ENCODE data around the gene DIS3L2.

The DIS3L2 gene

DNA sequence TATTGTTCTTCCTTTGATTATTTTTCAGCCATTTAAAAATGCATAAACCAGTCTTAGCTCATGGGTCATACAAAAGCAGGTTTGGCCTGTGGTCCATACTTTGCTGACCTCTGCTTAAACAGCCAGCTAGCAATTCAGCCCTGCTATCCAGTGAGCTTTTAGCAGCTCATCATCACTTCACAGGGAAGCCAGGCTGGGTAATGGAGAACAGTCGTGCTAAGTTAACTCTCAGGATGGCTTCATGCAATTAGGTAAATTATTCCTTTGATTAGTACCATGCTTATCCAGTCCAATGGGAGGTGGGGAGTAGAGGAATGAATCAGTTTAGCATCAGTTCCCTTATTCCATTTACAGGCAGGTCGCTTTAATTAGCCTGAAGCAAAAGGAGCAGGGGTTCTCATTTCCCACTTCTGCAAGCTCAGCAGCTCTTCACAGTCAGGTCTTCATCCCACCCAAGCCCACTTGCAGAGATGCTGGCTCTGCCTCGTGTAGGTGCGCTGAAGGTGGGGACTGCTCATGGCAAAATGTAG, 307.2 kb downstream of the DIS3L2 start:
- DNase-seq (ENCODE audit: low read depth), result no peak

- DNase-seq (ENCODE audit: low read depth), result no peak
Observed at GRCh38 chr2:232269867-232270266, 308.4 kb downstream of the DIS3L2 start.

- no peak for DNase-seq (ENCODE audit: low read depth)
Observed at GRCh38 chr2:232273903-232274643, 312.6 kb downstream of the DIS3L2 start.

- no peak for DNase-seq (ENCODE audit: low read depth)
Observed at GRCh38 chr2:232275670-232276069, 314.2 kb downstream of the DIS3L2 start.

DNA sequence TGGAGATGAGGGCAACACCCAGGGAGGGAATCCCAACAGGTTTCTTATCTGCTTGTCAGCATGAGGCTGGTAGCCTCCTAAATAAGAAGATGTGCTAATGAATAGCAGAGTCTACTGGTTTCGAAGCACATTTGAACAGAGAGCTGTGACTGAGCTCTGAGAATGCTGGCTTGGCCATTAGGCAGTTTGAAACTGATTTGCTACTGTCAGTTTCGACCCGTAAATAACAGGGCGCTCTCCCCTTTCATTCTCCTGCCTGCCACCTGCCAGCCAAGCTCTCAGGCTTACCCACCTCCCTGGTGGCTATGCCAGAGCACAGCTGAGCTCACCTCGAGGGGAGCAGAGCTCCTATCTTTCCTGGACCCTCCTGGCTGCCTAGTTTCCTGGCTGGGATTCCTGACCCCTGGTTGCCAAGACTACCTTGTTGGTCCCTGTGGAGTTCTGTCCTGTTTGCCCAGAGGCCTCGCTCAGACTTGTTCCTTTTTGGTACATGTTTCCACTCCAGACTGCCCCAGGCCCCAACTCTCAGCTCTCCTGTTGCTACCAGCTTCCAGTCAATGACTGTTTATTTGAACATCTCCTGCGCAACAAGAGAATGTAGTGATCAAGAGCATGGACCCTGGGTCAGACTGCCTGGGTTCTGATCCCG, 314.7 kb downstream of the DIS3L2 start:
- no peak for DNase-seq (ENCODE audit: low read depth)

- no peak for DNase-seq (ENCODE audit: low read depth)
Observed at GRCh38 chr2:232276733-232277313, 315.3 kb downstream of the DIS3L2 start.

DNA sequence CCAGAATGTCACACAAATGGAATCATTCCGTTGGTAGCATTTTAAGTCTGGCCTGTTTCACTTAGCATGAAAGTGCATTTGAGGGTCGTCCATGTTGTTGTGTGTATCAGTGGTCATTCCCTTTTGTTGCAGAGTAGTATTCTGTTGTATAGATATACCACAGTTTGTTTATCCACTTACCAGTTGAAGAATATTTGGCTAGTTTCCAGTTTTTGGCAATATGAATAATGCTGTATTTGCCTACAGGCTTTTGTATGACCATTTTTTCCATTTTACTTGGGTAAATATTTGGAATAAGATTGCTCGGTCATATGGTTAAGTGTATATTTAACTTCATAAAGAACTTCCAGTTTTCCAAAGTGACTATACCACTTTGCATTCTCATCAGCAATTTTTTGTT, 317.0 kb downstream of the DIS3L2 start:
- no peak for DNase-seq (ENCODE audit: low read depth)

DNA sequence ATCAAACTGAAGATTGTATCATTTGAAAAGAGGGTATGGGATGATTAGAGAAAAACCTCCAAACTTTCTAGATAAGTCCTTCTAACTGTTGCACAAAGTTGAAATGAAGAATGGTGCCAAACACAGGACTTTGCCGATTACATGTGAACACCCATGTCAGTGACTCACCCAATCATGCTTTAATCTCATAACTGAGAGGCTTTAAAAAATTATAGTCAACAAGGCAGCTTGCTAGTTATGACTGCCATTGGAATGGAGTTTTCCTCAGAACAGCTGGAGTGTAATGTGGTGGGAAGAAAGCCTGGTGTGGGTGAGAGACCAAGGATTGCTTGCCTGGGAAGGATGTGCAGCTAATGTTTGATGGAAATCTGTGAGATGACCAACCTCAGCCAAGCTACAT, 318.8 kb downstream of the DIS3L2 start:
- no peak for DNase-seq (ENCODE audit: low read depth)

- DNase-seq (ENCODE audit: low read depth), result no peak
Observed at GRCh38 chr2:232281858-232282507, 320.5 kb downstream of the DIS3L2 start.

DNA sequence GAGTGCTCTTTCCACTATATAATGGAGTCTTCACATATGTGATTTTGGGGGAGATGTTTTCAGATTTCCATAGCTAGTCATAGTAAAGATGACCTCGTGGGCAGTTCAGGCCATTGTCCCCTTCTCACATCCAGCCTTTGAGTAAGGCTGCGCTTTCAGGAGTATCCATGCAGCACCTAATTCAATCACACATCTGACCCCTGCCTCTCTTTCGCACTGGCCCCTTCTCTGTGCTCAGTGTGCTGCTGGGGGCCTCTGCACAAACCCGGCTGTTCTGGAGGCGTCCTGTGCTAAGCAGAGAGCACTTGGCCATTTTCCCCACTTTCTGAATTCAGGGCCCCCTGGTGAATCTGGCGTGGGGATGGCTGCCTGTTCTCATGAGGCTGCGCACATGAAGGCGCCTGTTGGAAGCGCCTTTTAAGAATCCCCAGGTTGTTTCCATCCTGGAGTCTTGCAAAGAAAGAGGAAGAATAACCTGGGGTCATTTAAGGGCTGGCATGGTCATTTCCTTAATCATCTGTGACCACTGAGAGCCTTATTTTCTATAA, 321.1 kb downstream of the DIS3L2 start:
- no peak for DNase-seq (ENCODE audit: low read depth)

GRCh38 chr2:232286001-232286868, 324.7 kb downstream of the DIS3L2 start:
- no peak for DNase-seq (ENCODE audit: low read depth)

GRCh38 chr2:232287316-232287715, 325.8 kb downstream of the DIS3L2 start:
- DNase-seq (ENCODE audit: low read depth), result no peak

DNA sequence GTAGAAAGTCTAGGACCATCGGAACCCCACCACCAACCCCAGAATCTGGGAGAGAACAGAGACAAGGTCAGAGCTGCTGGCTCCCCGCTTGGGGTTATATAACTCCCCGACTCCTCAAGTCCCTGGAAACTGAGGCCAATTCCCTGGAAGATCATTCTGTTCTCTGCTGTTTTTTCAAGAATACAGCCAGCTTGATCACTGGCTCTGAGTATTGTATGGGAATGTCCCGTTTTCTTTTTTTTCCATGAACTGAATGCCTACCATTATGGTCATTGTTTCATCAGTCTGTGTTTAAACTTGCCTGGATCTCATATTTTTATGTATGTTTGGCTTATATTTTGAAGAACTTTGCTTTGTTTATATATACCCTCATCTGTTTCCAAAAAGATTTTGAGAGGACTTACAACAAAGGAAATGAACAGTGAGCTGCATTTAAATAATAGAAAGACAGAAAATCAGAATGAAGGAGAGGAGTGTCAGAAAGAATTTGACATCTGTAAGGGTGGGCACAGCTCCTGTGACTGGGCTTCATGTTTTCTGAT, 327.0 kb downstream of the DIS3L2 start:
- no peak for DNase-seq (ENCODE audit: low read depth)

DNA sequence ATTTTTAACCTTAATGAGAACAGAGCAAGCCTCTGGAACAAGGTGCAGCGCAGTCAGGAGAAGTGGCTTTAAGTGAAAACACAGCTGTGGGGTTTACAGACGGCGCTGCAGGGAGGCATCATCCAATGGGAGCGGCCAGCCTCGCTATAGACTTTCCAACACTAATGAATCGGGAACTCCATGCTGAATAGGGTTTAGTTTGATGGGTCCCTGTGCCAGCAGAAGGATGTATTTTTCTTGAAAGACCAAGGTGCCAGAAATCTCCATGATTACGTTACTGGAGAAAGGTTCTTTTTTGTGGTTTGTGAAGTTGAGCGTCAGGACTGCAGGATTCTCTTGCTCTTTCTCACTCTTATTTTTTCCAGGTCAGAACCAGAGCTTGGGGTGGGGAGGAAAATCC, 329.2 kb downstream of the DIS3L2 start:
- DNase-seq (ENCODE audit: low read depth), result no peak

DNA sequence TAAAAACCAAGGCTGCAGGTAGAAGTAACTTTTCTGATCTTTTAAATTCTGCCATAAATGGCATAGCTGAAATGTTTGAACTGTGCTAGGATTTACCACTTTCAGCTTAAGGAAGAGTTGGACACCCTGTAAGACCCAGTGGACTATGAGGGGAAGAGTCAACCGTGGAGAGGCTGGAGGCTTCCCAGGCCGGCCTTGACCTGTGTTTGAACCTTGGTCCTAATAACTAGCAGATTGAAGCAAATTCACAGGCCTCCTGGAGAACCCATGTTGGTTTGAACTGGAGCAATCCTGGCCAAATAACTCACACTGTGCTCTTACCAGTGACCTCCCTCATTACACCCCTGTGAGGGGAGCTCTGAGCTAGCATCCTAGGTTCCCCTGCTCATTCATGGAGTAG, 329.8 kb downstream of the DIS3L2 start:
- no peak for DNase-seq (ENCODE audit: low read depth)

DNA sequence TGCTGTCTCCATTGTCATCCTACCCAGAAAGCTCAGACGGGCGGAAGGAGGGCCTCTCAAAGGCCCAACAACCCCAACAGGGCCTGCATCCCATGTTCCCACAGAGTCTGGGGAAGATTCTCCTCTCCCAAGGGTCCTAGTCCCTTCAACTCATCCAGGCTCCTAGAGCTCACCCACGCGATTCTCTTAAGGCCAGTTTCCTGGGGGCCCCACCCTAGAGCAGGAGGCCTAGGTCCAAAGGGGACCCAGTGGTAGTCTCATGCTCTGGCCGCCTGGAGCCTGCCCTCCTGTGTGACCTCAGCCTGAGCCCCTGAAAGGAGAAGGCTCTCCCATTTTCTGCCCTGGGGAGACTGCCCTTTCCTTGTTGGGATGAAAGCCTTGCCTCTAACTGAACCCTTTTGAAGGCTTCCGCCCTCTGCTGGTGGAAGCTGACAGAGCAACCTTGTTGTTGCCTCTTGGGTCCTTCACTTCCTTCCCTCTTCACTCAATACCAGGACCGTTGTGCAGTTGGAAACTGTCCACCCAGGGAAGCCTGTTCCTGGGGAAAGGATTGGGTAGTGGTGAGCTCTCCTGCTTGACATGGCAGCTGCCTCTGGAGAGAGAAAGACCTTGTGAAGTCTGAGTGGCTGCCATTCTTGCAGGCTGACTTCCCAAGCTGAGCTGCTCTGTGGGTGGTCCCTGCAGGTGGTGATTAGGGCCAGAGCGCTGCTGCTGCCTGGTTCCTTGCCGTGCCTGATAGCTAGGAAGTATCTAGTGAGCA, 331.1 kb downstream of the DIS3L2 start:
- peak; percentile 21 for DNase-seq (ENCODE audit: low read depth)

GRCh38 chr2:232293191-232293590, 331.7 kb downstream of the DIS3L2 start:
- DNase-seq (ENCODE audit: low read depth), result no peak

DNA sequence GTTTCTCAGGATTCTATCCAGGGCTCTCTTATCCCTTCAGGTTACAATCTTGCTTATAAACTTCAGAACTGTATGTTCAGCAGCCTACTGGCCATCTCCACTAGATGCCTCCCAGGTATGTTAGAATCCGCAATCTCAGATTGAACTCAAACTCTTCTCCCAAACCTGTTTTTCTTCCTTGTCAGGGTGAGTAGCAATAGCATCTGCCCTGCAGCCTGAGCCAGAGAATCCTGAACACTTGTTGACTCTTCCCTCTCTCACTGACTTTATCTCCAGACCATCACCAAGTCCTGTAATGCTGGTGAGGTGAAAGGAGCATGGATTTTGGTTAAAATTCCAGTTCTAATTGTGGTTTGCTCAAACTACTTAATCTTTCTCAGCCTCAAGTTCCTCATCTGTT, 334.5 kb downstream of the DIS3L2 start:
- DNase-seq (ENCODE audit: low read depth), result no peak

DNA sequence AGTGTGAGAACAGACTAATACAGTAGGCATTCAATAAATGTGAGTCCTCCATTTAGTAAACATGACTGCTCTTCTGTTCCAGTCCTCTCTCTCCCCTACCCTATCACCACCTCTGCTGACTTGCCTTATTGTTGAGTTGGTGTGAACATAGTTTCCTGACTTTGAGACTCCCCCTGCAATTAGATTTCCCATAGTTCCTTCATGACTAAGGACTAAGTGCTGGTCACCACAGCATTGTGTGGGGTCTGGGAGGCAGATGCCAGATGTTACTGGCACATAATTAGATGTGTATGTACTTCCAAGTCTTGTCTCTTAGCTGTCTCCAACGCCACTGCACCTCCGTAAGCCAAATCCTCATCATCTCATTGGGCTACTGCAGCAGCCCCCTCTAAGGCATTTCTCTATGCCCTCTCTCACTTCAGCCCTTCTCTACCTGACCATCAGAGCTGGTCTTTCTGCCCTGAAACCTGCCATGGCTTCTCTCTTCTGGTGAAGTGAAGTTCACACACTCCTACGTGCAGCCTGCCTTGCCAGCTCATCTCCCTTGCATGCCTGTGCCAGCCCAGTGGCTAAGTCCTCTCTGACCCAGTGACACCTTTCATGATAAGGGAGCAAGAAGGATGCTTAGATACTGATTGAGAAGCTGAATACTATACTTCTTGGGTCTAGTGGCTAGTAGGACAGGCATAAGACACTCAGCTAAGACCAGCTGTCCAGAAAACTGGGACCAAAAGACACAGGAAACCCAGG, 335.4 kb downstream of the DIS3L2 start:
- DNase-seq (ENCODE audit: low read depth), result no peak

DNA sequence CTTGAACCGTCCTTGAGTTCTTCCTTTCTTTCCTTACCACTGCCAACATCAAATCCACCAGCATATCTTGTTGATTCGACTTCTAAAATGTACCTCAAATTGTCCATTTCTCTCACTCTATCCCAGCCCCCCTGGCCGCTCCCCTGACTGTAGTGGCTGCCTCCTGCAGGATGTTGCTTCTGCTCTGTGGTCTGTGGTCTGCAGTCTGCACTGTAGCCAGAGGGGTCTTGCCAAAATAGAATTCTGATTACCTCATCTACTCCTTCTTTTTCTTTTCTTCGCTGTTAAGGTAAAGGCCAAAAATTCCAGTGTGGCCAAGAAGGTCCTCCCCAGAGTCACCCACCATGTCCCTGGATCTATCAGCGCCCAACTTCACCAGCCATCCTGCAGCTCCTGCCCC, 337.6 kb downstream of the DIS3L2 start:
- no peak for DNase-seq (ENCODE audit: low read depth)

All from fibroblast of the conjunctiva (primary cell).